ENCODE results near the gene DHX35. TPM values are rescaled to one million over a fixed set of nuclear protein-coding genes. Genes with fewer than 3 reads are reported as not detected.

Gene DHX35
- total RNA-seq (1 to 10 TPM; 3.4 to 6.8 (median 5.5) TPM), polyA plus RNA-seq (10 to 100 TPM in 1 of 3 donors, 1 to 10 TPM in 2; 5.8 to 11.9 (median 9.1) TPM)
- long read RNA-seq, donor 1, partial matches to known transcripts = 0 of 5 reads
- long read RNA-seq, donor 1, other reads (novel, unspliced or antisense) = 1 of 5 reads
- long read RNA-seq, donor 2, transcript DHX35-201 (22 exons, 3,325 nt) = major isoform, 6 of 13 reads
- long read RNA-seq, donor 2, partial matches to known transcripts = 1 of 13 reads
- long read RNA-seq, donor 2, other reads (novel, unspliced or antisense) = 5 of 13 reads

- Histone ChIP-seq H3K36me3 (ENCODE audit: insufficient read depth in 1 of 2, low read depth in 1 of 2) (peaks cover 0 to 4% of the 10 kb centered on the region in 2 donors), H3K27me3 (ENCODE audit: insufficient read depth in 3 of 3, low read length in 2 of 3) (no peaks in the 10 kb centered on the region), H3K27ac (peak within 1 kb of the TSS; percentile 89), H3K4me1 (peaks cover 8% of the 10 kb centered on the region), H3K9me3 (no peaks in the 10 kb centered on the region), H3K4me3 (peak within 1 kb of the TSS; percentile 94)
- intact Hi-C loops (cut with DNase I) = no loop called here
- ATAC-seq (peak; percentile 100), DNase-seq (peak; percentile 99)
- WGBS, 3 donors = 0 to 1% (median 0%) methylated on average over 62 to 70 of the region's 70 CpGs
- peak; percentile 17 for TF ChIP-seq CTCF (IDR thresholded peaks at IDR 0.05)
Observed at GRCh38 chr20:38962044-38962927, at the start of gene DHX35. Gene DHX35 (plus strand): TSS chr20:38962344. CDS start chr20:38962368, 24 bp downstream.

GRCh38 chr20:38915355-38915754, 46.8 kb upstream of the DHX35 start:
- H3K4me1 ChIP-seq = no peaks in the 10 kb centered on the region
- no peak for ATAC-seq
- 93 to 96% (median 94%) methylated on average over 7 of the region's 7 CpGs for WGBS, 3 donors
- H3K27me3 ChIP-seq (ENCODE audit: insufficient read depth in 3 of 3, low read length in 2 of 3) = no peaks in the 10 kb centered on the region
- no peaks in the 10 kb centered on the region for H3K36me3 ChIP-seq (ENCODE audit: insufficient read depth in 1 of 2, low read depth in 1 of 2)
- no peak overlapping the region for H3K27ac ChIP-seq
- no peak overlapping the region for H3K4me3 ChIP-seq
- no peak for TF ChIP-seq CTCF (IDR thresholded peaks at IDR 0.05)
- DNase-seq = no peak
- no peaks in the 10 kb centered on the region for H3K9me3 ChIP-seq
- intact Hi-C loops (cut with DNase I) = no loop called here

- Histone ChIP-seq H3K27ac (no peak overlapping the region), H3K9me3 (no peaks in the 10 kb centered on the region), H3K27me3 (ENCODE audit: insufficient read depth in 3 of 3, low read length in 2 of 3) (peaks cover 0 to 6% (median 0%) of the 10 kb centered on the region in 3 donors), H3K4me3 (no peak overlapping the region), H3K4me1 (no peaks in the 10 kb centered on the region), H3K36me3 (ENCODE audit: insufficient read depth in 1 of 2, low read depth in 1 of 2) (no peaks in the 10 kb centered on the region)
- ATAC-seq (no peak), DNase-seq (no peak)
- WGBS, 3 donors = 63 to 70% (median 67%) methylated on average over 4 of the region's 4 CpGs
- intact Hi-C loops (cut with DNase I) = no loop called here
- TF ChIP-seq CTCF (IDR thresholded peaks at IDR 0.05) = no peak
Observed at GRCh38 chr20:38917657-38918056, 44.5 kb upstream of the DHX35 start.

GRCh38 chr20:38918172-38918571, 44.0 kb upstream of the DHX35 start:
- intact Hi-C loops (cut with DNase I) = no loop called here
- DNase-seq = no peak
- Histone ChIP-seq H3K27ac (no peak overlapping the region), H3K27me3 (ENCODE audit: insufficient read depth in 3 of 3, low read length in 2 of 3) (peaks cover 0 to 6% (median 0%) of the 10 kb centered on the region in 3 donors), H3K4me1 (no peaks in the 10 kb centered on the region), H3K9me3 (no peaks in the 10 kb centered on the region), H3K4me3 (no peak overlapping the region), H3K36me3 (ENCODE audit: insufficient read depth in 1 of 2, low read depth in 1 of 2) (no peaks in the 10 kb centered on the region)
- no peak for ATAC-seq
- no peak for TF ChIP-seq CTCF (IDR thresholded peaks at IDR 0.05)
- WGBS, 3 donors = 93% methylated on average over 19 of the region's 19 CpGs
